HG03575 (cell line): ENCODE data around the gene CTIF.

ENCODE experiments used
- ATAC-seq: cut with Tn5 transposase; IDR thresholded peaks from one replicate; pipeline ENCODE4 v1.9.1; 2021; ENCODE audit not compliant: unreplicated experiment, insufficient number of reproducible peaks, low FRiP score; ENCODE audit errors: extremely low read depth

Gene CTIF

DNA sequence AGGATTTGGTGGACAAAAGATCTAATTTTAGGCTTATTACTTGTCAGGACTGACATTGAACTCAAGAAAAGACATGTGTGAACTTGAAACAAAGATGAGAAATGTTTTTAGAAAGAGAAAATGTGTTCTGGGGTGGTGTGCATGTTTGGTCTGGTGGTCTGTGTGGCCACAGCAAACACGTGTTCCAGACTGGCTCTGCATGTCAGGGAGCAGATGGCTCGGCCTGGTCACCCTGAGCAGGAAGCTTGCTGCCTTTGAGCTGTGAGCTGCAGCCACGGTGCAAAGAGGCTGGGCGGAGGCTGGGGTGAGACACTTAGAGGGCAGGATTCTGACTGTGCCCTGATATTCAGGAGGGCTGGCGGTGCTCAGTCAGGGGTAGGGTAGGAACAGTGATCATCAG, 186.1 kb downstream of the CTIF start:
- no peak for ATAC-seq

GRCh38 chr18:48725562-48725961, 186.7 kb downstream of the CTIF start:
- ATAC-seq: no peak

- no peak for ATAC-seq
Observed at GRCh38 chr18:48727681-48728080, 188.8 kb downstream of the CTIF start.

DNA sequence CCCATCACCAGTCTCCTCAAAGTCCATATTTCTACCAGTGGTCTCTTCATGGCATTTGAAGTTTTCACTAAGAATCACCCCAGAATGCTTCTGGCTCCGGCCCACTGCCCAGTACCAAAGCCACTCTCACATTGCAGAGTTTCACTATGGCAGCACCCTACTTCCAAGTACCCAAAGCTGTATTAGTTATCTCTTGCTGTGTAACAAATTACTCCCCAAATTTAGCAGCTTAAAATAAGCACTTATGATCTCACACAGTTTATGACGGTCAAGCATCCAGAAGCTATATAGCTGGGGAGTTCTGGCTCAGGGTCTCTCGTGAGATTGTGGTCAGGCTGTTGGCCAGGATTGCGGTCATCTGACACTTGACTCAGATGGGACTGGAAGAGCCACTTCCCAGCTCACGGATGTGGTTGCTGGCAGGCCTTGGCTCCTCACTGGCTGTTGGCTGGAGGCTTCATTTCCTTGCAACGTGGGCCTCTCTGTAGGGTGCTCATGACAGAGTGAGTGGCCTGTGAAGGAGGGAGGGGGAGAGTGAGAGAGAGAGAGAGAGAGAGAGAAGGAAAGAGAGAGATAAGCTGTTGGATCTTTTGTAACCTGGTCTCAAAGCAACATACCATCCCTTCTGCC, 189.5 kb downstream of the CTIF start:
- ATAC-seq: no peak

- ATAC-seq: no peak
Observed at GRCh38 chr18:48729404-48729803, 190.6 kb downstream of the CTIF start.

- no peak for ATAC-seq
Observed at GRCh38 chr18:48730010-48730409, 191.2 kb downstream of the CTIF start.

- no peak for ATAC-seq
Observed at GRCh38 chr18:48732767-48733424, 194.1 kb downstream of the CTIF start.

- ATAC-seq: no peak
Observed at GRCh38 chr18:48733643-48734253, 194.9 kb downstream of the CTIF start.

DNA sequence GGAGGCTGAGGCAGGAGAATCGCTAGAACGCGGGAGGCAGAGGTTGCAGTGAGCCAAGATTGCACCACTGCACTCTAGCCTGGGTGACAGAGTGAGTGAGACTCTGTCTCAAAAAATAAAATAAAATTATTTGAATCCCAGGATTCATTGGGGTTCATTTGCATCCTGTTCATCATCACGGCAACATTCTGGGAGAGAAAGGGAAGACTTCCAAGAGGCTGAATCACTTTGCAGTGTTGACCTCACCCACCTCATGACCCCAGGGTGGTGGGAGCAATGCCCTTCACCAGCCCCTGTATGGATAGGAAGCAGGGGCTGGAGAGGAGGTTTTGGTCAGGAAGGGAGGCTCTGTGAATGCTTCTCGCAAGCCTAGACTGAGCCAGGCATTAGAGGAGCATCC, 195.6 kb downstream of the CTIF start:
- ATAC-seq: no peak

GRCh38 chr18:48735080-48735676, 196.3 kb downstream of the CTIF start:
- ATAC-seq: no peak

DNA sequence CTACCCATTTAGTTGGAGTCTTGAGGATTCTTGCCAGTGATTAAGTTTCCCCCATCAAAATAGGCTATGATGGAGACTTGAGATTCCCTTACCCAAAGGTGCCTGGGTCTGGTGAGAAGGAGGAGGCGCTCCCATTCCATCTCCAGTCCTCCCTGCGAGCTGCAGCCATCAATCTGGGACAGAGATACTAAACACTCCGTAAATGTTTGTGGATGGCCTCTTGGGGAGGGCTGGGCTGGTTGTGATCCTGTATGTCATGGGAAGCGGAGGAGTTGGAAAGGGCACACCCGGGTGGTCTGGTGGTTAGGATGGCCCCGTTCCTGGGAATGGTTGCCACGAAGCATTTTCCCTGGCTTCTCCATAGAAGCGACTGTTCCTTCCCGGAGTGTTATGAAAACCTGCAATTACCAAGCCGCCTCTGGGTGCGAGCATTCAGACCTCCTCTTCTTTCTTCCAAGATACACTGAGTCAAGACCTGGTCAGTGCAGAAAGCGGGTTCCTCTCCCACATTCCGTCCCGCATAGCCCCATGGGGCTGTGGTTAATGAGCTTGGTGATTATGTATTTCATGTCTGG, 196.9 kb downstream of the CTIF start:
- ATAC-seq: no peak

- no peak for ATAC-seq
Observed at GRCh38 chr18:48736321-48737260, 197.8 kb downstream of the CTIF start.

DNA sequence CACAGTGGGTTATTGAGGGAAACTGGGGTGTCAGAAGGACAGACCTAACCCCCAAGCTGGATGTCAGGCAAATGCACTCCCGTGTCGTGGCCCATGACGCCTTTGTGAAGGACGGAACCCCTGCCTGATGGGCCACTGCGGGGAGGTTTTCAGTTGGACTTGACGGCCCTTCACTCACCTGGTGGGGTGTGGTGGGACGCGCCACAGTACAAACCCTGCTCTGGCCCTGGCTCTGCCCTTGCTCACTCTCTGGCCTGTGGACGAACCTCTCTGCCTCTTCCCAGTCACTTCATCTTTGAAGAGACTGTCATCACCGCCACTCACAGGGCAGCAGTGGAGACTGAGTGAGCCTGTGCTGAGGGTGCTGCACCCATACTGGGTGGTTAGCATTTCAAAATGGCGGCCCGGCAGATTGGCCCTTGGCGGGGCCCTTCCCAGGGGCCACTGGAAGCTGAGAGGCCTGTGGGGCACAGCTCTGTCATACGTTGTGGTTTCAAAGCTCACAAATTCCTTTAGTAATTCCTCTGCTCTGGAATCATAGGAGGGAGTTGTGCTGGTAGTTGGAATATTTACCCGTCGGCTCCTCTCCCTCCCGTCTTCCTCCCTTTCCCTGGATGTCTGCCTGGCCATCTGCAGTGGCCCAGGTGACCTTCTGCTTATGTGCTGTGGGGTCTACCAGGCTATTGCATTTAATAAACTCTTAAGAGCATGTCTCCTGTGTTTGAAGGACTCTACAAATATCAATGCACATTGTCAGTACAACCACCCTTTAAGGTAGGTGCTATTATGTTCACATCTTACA, 200.6 kb downstream of the CTIF start:
- ATAC-seq: no peak

DNA sequence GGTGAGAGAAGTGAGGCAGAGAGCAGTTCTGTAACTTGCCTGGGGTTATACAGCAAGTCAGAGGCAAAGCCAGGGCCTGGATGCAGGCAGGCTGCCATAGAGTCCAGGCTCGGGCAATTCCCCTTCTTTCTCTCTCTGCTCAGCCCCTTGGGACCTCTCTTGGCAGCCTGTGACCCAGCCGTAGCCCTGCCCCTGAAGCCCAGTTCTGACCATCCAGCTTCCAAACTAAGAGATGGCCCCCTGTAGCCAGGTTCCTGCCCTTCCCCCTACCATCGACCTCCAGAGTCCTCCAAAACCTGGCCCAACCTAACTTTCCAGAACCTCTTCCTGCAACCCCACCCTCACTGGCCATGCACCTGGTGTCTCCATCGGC, 201.2 kb downstream of the CTIF start:
- no peak for ATAC-seq

- no peak for ATAC-seq
Observed at GRCh38 chr18:48740851-48741485, 202.1 kb downstream of the CTIF start.

DNA sequence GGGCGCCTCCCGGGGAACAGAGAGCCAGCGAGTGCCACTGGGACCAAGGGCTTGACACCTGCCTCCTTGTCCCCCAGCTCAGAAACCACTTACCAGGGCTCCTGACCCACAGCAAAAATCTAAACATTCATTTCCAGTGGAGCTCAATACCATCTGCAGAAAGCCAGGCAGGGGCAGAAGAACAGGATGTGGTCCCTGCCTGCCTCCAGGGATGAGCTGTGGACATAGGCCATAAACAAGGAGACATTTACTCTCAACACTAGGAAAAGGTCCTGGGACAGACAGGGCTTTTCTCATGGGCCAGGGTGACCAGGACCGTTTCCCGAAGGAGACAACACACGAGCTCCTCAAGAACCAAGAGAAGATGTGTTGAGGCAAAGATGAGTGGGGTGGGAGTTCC, 203.0 kb downstream of the CTIF start:
- ATAC-seq: no peak

GRCh38 chr18:48742304-48742703, 203.5 kb downstream of the CTIF start:
- no peak for ATAC-seq
